GM21825 (cell line): ENCODE data around the gene MATK.

Source experiments
- ATAC-seq: cut with Tn5 transposase; IDR thresholded peaks from one replicate; pipeline ENCODE4 v1.9.1; 2021; ENCODE audit warnings: mild to moderate bottlenecking, moderate library complexity; ENCODE audit not compliant: unreplicated experiment

MATK gene, protein sequence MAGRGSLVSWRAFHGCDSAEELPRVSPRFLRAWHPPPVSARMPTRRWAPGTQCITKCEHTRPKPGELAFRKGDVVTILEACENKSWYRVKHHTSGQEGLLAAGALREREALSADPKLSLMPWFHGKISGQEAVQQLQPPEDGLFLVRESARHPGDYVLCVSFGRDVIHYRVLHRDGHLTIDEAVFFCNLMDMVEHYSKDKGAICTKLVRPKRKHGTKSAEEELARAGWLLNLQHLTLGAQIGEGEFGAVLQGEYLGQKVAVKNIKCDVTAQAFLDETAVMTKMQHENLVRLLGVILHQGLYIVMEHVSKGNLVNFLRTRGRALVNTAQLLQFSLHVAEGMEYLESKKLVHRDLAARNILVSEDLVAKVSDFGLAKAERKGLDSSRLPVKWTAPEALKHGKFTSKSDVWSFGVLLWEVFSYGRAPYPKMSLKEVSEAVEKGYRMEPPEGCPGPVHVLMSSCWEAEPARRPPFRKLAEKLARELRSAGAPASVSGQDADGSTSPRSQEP

DNA sequence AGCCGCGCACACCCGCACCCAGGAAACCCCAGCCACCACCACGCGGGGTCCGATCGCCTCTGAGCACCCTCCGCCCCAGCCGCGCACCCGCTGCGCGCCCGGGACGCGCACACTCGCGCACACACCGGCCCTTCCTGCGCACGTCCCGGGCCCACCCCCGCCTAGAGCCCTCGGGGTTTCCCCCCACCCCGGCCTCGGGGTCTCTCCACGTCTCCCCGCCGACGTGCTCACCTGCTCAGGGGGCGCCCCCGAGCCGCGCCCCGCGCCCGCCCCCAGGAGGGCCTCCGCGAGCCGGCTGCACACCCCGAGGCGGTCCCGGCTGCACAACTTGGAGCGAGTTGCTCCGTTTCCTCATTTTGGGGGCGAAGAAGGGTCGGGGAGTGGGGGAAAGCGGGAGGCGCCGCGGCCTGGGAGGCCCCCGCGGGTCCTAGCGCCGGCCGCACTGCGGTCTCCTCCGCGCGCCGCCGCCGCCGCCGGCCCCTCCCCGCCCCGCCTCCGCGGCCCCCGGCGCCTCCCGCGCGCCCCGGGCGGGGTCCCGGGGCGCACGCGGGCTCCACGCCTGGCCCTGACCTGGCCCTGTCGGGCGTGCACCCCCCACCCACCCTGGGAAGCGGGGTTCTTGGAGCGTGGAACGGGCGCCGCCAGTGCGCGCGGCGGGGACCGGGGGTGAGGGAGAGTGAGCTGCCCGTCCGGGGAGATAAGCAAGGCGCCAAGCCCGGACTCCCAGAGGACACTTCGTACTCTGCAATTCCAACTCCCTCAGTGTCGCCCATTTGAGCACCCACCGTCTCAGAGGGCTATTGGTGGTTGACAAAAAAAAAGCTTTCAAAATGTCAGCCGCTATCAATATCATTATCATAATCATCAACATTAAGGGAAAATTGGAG, at the start of gene MATK:
TSS of gene MATK (minus strand) at position 444 of the 887 bp plus-strand sequence. CDS start 1,246 bp downstream, outside the sequence.
- no peak for ATAC-seq

DNA sequence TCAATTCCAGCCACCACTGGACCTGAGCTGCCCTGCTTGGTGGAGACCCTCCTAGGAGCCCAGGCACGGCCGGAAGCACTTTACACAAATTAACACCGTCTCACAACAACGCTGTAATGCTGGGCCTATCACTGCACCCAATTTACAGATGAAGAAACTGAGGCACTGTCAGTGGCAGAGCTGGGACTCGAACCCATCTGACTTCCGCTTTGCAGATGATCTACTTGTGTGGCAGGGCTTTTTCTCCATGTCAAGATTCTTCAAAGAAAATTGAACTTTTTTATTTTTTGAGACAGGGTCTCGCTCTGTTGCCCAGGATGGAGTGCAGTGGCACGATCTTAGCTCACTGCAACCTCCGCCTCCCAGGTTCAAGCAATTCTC, 48.9 kb upstream of the MATK start:
- ATAC-seq, result no peak

DNA sequence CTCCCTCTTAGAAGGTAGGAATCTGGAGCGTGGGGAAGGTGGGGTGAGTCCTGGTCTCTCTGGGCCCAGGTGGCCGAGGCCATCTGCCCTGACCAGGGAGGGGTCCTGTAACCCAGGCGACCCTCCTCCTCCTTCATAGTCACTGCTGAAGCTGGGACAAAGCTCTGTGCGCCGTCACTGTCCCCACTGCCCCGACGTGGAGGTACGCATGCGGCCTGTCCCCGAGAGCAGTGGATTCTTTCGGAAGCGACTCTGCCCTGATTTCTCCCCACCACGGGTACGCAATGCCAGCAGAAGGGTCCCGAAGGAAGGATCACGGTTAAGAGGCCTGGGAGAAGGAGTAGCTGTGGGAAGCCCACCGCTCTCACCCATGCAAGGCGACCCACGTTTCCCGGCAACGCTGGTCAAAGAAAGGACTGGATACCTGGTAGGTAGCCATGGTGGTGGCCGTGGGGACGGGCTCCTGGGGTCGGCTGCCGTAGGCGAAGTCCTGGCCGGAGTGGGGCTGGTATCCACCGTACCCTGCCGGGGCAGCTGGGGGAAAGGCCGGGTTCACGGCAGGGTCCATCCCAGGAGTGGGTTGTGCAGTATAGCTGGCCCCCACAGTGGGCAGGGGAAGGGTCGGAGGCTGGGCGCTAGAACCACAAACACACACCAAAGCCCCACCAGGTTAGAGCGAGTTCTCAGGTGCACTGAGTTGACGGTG, 48.3 kb upstream of the MATK start:
- ATAC-seq, result no peak

DNA sequence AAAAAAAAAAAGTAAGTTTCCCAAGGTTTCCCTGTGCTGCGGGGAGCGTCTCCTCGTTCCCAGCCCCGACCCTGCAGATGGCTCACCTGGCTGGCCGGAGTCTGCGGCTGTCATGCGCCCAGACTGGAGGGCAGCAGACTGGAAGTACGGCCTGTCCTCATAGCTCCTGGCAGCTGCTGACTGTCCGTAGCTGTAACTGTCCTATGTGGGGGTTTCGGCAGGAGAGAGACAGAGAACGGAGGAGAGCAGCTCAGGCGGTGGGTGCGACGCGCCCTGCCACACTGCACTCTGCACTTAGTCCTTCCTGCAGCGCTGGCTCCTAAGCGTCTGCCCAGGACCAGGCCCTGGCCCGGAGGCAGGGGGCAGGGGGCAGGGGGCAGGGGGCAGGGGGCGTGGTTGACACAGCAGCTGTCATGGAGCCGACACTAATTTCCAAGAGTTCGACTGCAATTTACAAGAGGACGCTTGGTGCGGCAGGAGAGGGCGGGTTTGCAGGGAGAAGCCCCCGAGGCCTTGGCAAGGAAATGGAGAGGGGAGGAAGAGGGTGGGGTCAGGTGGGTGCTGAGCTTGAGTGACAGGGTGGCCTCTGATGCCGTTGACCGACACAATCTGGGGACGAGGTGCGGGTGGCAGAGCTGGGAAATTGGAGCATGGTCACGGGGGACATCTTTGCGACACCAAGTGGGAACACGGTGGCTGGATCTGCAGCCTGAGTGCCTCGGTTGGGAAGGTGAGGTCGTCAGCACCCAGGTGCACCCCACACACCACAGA, 47.6 kb upstream of the MATK start:
- ATAC-seq, result no peak

DNA sequence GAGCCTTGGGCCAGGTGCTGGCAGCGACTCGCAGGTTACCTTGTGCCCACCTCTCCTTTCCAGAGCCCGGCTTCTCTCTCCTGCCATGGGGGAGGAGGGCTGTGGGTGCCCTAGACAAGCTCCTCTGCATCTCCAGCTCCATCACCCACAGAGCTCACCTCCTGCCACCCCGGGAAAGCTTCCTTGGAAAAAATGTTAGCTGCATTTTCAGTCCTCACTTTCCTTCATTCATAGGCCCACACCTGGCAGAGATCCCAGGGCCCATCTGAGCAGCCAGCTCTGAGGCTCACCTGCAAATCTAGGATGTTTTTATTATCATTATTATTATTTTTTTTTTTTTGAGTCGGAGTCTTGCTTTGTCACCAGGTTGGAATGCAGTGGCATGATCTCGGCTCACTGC, 45.8 kb upstream of the MATK start:
- no peak for ATAC-seq

DNA sequence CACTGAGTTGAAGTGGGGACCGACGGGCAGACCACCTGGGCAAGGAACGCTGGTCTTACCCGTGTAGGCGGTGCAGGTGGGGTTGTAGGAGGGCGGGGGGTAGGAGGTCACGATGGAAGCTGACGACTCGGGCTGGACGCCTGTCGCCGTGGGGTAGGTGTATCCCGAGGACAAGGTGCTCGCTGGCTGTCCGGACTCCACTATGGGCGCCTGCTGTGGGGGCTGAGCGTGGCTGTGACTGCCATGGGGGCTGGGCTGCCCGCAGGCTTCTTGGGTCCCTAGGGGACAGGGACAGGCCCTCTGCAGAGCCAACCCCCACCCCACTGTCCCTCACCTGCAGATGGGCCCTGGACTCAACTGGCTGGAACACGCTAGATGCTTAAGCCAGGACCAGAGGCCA, 45.4 kb upstream of the MATK start:
- ATAC-seq, result no peak

DNA sequence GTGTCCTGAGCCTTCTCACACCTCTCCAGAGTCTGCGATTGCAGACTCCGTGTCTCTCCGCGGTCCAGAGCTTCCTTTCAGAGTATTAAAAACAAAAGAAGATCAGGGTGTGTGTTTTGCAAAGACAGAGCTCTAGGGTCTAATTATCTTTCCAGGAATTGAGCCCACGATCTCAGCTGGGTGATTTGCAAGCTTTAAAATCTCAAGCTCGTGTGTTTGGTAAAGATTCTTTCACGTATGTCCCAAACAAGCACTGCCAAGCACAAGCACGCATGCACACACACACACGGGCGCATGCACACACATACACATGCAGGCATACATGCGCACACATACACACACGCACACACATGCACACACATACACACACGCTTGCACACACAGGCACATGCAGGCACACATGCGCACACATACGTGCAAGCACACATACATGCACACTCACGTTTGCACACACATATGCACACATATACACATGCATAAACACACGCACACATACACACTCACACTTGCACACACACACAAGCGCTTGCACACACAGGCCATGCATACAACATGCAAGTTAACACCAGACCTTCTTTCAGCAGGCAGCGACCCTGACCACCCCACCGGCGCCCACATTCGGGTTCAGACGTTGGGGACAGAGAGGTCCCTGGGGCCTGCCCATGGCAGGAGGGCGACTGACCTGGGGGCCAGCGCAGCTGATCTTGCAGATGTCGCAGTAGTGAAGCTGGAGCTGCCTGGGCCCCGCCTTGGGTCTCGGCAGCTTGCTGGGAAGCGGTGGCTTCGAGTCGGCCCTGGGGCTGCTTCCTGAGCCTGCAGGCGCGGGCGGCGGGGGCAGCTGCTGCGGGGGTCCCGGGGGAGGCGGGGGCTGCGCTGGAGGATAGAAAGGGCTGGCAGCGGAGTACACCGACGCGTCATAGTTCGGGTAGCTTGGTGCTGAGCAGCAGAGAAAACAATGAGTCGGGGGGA, 44.7 kb upstream of the MATK start:
- no peak for ATAC-seq

DNA sequence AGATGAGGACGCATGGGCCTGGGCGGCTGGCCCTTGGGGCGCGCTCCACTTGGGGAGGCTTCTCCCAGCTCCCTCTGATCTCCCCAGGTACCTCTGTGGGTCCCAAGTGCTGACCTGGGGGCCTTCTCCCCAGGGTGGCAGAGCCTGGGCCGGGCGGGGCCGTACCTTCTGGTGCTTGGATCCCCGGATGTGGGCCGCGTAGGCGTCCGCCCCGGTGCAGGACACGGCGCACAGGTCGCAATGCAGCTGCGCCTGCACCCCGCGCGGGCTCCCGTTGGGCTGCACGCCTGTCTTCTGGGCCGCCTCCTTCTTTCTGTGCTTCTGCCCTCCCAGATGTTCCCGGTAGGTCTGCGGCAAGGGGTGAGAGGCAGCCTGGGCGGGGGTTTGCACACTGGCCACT, 41.1 kb upstream of the MATK start:
- no peak for ATAC-seq

DNA sequence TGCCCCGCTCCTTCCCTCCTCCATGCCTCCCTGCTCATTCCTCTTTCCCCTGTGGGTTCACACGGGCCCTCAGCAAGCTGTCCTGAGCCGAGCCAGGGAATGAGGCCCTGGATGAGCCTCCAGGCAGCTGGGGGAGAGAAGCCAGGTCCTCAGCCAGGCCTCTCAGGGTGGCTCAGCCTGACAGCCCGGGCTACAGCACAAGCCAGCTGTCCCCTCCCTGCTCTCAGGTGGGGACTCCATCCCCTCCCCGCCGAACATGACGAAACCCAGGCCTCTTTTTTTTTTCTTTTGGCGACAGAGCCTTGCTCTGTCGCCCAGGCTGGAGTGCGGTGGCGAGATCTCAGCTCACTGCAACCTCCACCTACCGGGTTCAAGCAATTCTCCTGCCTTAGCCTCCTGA, 40.0 kb upstream of the MATK start:
- no peak for ATAC-seq

DNA sequence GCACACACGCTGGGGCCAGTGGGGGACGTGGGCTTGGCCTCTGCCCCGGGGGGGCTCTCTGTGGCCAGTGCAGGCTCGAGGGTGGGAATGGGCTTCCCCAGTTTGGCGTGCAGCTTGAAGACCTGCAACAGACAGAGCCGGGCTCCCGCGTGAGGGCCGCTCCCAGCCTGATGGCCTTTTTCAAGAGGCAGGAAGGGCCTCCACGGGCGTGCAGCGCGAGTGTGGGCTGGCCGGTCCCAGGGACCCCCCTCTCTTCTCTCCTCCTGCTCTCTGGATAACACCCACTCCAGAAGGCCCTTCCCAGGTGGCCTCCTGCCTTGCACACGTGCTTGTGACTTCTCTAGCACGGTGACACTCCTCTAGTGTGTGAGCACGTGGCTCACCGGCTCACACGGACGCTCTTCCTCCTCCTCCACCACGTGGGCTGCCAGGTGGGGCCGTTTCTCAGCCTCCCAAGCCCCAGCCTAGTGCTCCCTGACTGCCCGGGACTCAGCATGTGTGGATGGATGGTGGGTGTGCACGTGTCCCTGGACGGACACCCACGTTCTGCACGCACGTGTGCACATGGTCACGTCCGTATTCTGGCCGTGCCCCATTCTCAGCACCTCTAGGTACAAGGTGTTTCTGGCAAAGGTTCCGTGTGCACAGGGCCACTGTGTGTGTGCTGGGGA, 39.2 kb upstream of the MATK start:
- ATAC-seq, result no peak

DNA sequence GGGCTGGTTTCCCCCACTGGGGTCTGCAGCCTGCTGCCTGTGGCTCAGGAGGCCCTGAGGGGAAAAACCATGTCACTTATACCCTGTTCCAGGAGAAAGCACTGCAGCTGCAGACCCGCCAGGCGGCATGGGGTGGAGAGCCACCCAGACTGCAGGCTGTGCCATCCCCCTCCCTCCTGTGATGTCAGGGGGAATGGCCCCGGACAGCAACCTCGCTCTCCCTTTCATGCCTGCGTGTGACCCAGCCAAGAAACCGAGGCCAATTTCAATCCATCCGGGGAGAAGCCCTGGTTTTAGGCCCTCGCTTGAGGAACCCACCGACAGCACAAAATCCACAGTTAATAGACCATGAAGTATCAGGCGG, 37.2 kb upstream of the MATK start:
- ATAC-seq, result no peak

DNA sequence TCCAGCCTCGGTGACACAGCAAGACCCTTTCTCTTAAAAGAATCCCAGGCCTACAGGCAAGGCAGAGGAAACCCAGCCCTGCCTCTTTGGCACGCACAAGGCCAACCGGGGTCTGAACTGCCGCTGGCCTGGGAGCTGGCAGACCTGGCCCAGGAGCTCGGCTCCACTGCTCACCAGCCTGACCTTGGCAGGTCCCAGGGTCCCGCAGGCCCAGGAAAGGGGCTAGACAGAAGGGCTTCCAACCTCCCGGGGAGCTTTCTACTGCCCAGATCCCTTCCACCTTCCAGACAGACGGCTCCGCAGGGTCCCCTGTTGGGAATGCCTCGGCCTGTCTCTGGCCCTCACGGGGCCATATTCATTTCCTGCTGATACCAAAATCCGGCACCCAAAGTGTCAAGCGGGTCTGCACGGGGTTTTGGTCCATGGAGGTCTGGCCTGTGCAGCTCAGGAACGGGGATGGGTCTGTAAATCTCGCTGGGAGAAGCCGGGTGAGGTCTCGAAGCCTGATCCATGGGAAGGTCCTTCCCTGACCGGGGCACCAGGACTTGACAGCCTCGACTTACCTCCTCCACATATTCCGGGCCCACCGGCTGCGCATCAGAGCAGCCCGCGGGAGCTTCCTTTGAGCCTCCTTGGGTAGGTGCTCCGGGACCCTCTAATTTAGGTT, 36.6 kb upstream of the MATK start:
- ATAC-seq, result no peak

DNA sequence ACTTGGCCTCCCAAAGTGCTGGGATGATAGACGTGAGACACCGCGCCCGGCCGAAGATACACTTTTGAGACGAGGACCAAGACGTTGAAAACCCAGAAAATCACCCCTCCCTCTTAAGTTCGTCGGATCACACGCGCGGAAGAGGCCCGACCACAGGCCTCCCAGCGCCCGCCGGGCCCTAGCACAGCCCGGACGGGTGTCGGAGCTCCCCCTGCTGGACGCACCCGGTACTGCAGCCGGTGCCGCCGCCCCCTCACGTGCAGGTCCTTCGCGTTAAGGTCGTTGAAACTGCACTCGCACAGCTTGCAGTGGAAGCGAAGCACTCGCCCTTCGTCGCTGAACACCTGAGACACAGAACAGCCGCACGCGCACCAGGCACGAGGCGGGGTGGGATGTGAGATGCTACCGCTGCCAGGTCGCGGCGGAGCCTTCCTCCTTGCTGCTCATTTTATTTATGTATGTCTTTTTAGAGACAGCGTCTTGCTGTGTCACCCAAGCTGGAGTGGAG, 35.7 kb upstream of the MATK start:
- no peak for ATAC-seq

DNA sequence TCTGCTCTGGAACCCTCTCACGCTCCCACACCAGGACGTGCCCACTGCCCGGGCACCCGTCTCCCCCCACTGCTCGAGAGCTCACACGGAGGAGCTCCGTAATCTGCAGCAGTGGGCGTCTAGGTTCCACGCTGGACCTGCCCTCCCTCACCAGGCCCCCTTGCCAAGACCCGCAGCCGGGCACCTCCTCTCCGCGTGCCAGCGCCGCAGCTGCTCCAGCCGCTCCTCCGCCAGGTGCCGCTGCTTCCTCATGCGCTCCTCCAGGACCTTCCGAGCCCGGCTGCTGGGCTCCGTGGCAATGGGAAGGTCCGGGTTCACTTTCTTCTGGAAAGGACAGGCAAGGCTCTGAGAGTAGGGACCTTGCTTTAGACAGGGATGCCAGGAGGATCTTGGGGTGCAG, 35.0 kb upstream of the MATK start:
- ATAC-seq, result no peak

DNA sequence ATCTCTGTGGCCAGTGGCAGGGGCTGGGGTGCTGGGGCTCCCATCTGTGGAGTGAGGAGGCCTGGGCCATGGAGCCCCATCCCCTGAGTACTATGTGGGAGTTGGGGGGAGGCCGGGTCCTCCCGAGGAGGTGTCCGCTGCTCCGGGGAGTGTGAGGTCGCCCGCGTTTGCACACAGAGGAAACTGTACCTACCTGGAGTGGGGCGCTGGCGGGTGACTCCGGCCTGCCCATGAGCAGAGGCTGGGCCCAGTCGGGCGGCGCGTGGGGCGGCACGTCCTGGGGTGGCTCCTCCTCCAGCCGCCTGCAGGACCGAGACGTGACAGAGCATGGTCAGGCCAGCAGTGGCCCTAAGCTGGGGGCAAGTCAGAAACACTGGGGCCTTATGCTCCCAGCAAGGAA, 33.8 kb upstream of the MATK start:
- ATAC-seq, result no peak

DNA sequence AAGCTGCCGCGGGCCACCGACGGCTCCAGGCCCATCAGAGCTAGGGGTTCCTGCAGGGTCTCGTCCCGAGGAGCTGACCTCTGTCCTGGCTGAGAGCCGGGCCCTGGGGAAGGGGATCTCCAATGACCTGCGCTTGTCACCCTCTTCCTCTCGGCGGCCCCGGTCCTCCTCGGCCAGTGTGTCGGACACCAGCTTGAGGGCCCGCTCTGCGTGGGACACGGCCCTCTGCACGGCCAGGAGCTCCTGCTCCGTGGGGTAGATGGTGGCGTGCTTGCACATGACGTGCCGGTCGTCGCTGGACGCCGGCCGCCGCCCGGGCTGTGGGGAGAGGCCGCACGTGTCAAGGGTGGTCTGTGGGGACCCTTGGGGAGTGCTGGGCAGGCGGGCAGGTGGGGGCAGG, 32.7 kb upstream of the MATK start:
- no peak for ATAC-seq

DNA sequence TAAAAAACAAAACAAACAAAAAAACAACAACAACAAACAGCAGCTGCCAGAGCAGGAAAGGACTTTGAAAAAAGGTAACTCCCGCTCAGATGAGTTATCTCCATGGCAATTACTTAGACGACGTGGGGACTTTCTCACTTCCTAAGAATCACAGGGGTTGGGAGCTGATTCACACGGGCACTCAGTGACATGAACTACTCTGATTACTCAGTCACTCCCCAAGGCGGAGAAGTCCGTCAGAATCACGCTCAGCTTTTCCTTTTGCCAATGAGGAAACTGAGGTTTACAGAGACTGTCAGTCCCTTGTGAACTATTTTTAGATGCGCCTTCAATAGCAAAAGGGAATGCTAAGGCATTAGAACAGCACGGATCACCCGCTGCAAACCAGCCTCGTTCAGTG, 32.3 kb upstream of the MATK start:
- ATAC-seq, result no peak

DNA sequence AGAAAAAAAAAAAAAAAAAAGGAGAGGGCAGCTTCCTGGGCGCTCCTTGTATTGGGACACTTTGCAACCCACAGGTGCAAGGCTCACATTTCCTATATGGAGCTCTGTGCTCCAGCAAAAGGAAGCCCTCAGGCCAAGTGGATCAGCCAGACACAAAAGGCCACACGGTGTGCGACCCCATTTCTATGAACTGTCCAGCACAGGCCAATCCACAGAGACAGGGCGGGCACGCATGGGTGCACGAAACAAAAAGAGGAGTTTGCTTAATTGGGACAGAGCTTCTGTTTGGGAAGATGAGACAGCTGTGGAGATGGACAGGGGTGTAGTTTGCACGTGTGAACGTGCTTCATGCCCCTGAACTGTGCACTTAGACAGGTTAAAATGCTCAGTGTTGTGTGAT, 31.6 kb upstream of the MATK start:
- ATAC-seq, result no peak
